HG03103 (cell line): Measurements from ENCODE around the gene PMEL.

Experiments
- ATAC-seq: cut with Tn5 transposase; IDR thresholded peaks from one replicate; pipeline ENCODE4 v1.9.1; 2021; ENCODE audit warnings: low read depth; ENCODE audit not compliant: unreplicated experiment

The PMEL gene

DNA sequence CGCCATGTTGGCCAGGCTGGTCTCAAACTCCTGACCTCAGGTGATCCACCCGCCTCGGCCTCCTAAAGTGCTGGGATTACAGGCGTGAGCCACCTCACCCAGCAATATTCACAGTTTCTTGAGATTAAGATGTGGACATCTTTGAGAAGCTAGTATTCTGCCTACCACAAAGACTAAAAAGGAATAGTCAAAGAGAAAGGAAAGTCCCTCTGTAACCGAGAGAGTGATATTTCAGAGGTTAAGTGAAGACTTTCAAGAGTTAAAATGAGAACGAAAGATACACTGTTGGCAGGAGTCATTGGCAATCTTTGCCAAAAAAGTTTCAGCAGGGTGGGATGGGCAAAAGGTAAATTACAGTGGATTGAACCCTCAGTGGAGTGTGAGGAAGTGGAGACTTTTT lies 19.3 kb downstream of the PMEL start:
- ATAC-seq, result no peak

DNA sequence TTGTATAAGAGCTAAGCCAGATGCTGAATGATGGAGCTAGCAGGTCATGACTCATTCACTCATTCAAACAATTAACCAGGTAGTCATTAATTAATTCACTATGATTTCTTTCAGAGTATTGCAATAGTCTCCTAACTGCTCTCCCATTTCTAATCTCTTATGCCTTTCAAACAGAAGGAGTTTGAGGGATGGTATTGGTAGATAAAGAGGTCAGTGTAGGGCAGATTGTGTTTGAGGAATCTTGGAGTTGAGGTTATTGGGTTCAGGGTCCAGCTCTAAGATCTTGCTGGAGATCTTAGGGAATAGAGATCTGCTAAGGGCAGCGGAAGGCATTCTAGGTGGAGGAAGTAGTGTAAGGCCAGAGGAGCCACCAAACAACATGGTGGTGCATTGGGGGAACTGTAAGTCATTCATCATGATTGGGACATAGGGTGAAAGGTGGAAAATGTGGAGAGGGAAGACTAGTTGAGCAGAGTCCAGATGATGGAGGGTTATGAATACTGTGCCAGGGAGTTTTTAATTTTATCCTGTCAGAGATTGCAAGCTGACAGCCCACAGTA lies 23.2 kb downstream of the PMEL start:
- no peak for ATAC-seq

DNA sequence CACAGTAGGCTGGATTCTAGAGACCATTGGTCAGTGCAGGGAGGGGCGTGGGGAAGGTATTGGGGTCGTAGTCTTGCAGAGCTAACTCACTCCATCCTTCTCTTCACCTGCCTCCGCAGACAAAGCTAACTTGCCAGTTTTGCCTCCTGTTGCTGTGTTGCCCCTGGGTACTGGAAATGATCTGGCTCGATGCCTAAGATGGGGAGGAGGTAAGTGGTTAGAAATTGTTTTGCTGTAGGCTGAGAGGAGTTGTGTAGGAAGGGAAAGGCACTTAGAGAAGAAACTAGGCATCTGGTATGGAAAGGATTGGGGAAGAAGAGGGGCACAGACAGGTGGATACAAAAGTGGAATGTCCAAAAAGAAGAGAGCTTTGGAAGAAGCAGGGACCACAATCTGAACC lies 23.8 kb downstream of the PMEL start:
- no peak for ATAC-seq

DNA sequence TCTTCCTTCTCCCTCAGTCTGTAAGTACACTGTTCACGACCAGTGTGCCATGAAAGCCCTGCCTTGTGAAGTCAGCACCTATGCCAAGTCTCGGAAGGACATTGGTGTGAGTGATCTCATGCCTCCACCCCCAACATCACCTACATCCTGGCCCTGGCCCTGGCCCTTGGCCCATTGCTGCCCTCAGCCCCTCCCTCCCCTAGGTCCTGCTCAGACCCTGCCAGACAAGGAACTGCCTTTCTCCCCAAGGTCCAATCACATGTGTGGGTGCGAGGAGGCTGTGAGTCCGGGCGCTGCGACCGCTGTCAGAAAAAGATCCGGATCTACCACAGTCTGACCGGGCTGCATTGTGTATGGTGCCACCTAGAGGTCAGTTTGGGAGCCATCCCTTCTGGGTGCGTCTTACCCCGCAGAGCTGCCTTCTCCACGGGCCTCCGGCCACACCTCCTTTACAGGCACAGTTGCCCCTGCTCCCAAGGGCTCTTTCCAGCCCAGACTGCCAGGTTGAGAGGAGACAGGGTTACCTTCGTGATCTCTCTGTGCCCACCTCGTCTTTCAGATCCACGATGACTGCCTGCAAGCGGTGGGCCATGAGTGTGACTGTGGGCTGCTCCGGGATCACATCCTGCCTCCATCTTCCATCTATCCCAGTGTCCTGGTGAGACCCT lies 25.6 kb downstream of the PMEL start:
- peak; percentile 91 for ATAC-seq

DNA sequence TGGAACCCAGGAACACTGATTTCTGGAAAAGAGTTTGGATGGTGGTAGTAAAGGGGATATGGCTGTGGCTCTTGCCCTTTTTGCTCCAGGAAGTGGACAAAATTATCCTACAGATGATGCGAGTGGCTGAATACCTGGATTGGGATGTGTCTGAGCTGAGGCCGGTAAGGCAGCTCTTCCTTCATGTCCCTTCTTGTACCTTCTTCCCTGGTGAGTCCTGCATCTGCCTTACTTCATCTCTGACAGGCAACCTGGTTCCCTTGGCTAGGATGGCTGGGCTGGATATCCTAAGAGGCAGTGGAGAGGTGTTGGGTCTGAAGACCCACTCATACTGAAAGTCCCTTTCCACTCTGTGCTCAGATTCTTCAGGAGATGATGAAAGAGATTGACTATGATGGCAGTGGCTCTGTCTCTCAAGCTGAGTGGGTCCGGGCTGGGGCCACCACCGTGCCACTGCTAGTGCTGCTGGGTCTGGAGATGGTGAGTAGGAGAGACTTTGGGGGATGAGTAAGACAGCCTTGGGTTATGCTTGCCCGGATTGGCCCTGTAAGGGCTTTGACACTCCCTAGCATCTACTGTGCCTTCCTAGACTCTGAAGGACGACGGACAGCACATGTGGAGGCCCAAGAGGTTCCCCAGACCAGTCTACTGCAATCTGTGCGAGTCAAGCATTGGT lies 26.9 kb downstream of the PMEL start:
- ATAC-seq, result no peak

DNA sequence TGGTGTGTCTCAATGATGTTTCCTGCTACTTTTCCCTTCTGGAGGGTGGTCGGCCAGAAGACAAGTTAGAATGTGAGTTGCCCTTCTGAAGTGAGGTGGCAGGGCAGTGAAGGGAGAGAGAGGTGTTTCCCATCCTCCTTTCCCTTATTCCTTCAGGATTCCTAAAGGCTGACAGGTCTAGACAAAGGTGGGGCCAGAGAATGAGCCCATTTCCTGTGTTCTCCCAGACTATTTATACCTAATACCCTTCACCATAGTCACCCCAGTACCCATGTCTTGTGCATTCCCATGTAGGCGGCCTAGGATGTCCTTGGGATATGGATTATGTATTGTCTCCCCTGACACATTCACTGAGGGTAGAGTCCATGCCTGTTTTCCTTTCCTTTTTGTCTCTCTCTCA lies 27.9 kb downstream of the PMEL start:
- no peak for ATAC-seq

DNA sequence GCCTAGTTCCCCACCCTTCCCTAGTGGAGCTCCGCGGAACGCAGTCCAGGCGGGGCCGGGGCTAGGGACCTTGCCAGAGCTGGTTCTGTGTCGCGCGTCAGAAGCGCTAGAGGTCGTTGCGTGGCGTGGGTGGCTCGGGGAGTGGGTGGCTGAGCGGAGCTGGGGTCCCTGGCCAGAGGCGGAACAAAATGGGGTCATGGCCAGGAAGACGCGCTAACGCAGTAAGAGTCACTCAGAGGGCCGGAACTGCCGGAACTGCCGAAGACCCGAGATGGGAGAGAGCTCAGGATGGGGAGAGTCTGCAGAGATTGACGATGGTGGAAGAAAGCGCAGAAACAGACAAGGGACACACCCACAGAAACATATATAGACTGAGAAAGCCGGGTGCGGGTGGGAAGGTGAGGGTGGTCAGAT lies 30.1 kb downstream of the PMEL start:
- no peak for ATAC-seq

DNA sequence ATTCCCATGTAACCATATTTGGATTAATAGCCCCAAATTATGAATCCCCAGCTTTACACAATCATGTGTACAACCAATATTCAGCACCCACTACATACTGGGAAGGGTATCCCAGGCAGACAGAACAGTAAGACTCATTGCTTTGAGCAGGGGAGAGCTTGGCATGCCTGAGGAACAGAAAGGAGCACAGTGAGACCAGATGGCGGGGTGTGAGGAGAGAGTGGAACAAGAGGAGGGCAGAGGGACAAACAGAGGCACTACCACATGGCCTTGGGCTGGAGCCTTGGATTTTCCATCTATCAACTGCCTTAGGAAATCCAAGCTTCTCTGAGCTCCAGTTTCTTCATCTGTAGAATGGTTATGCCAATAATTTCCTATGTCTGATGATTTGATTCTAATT lies 31.1 kb downstream of the PMEL start:
- no peak for ATAC-seq

DNA sequence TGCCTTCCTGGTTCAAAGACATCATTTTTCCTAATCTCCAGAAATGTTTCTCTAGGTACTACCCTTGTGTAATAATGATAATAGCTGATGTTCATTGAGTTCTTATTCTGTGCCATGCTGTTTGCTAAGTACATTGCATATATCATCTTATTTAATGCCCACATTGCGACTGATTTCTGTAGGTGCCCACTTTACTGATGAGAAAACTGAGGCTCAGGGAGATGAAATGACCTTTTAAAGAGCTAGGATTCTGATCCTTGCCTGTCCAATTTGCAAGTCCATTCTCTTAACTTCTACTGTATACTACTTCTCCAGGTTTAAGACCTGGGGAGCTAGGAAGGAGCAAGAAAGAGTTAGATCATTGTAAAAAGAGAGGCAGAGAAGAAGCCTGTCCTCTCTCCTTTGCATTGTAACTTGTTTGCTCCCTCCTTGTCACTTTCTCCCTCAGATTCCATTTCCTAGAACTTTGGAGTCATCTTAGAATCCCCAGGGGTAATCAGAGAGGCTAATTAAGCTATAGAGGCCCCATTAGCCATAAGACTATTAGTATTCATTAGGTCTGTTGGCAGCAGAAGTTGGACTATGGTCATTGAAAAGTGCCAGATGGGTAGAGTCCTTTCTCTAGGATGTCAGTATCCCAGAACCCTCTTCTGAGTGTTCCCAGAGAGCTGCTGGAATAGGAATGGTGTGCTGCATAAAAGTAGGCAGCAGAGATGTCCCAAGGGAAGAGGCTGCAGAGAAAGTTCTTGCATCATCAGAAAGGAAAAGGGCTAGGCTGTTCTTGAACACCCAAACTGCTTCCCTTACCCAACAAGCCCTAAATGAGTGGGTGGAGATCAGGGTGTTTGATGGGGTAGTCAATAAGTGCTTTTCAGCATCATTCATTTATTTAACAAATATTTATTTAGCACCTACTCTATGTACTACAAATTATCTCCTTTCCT lies 31.8 kb downstream of the PMEL start:
- ATAC-seq, result no peak

DNA sequence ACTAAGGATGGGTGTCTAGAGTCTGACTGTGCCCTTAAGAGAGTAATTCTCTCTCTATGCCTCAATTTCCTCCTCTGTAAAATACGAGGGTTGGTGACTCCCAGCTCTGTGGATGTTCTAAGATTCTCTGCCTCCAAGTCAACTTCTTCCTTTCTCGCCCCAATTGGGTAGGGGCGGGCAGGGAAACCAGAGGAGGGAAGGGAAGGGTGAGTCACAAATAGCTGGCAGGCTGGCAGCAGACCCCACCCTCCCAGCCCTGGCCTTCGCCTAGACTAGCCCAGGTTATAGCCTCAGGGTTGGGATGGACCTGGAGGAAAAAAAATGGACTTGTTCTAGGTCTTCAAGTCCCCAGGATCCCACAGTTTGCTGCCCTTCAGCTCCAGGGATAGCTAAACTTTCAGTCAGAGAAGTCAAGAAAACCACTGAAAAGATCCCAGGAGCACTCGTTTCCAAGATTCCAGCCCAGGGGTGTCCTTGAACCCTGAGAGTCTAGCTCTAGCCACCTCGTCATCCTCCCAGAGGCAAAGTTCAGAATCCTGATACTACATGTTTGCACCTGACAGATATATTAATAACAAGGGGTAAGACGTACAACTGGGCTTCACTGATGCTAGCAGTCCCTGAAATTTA lies 32.6 kb downstream of the PMEL start:
- ATAC-seq, result no peak

DNA sequence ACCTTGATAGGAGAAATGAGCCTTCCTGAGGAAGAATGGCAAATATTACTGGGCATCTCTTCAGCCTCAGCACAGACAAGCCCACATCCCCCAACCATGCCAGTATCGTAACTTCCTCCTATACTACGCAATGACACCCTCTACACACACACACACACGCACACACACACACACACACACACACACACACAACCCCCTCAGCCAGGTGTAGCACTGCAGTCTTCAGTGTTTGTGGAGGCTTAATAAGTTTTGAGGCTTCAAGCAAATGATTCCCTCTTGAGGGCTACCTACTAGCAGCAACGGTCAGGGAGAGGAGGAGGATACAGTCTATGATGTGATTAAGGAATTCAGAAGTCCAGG lies 33.3 kb downstream of the PMEL start:
- ATAC-seq, result no peak

DNA sequence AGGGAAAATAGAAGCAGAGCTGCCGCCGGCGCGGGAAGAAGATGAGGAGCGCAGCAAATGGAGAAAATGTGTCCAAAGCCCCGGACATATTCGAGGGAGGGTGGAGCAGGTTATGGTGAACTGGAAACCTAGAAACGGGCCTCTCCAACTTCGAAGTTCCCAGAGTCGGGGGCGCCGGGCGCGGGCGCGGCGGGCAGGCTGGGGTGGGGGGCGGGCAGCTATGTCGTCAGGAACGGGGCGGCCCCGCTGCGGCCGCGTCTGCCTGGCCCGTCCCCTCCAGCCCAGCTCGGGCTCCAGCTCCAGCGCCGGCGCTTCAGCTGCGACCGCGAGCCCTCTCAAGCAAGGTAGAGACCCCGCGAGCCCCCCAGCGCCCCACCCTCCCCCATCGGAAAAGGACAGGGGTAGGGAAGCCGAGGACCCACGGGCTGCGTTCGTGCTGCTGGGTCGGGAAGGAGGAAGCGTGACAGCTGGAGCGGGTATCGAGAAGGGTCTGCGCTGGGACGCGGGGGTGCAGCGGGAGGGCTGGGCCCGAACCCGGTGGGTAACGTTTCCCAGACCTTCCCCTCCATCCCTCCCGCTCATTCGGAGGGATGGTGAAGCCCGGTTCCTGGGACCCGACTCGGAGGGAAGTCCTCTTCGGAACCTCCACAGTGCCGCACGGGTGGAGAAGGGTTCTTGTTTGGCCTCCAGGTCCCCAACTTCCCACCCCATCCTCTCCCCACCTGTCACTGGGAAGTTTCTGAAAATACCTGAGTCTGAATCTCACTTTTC lies 33.9 kb downstream of the PMEL start:
- no peak for ATAC-seq

DNA sequence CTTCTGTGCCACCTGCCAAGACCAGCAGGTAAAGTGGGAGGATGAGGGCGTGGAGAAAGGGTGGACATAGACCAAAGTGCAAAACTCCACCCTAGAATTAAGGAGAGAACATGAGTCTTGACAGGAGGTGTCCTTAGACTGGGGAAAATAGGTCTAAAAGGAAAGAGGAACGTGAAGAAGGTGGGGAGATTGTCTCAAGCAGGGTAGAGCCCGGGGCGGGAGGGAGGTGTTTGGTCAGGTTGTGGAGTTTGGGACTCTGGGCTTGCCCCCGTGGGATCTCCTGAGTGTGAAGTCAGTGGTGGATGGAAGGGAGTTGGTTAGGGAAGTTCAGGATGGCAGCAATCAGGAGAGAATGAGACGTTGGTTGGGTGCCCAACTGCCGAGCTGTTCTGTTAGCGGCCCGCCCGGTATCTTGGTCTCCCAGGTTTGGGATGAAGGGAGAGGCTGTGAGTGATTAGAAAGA lies 34.5 kb downstream of the PMEL start:
- ATAC-seq, result no peak

DNA sequence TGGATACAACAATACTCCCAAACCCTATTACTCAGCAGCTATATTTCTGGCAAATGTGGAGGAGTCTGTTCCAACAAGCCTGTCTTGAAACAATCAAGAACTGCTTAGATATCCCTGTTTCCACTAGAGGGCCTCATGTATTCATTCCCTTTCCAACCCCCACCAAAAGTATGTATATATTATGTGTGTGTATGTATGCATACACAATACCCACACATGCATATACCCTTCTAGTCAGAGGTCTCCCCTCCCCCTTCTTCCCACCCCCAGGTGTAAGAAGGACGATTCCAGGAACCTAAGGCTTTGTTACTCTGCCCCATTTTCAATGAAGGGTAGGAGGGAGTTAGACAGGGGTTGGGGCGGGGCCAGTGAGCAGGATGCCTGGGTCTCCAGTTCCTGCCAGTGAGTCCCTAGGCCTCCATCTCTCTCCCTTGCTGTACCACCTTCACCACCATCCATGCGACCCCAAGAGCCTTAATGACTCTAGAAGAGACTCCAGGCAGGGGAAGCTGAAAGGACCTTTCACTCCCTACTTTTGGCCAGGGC lies 35.0 kb downstream of the PMEL start, which contains the start of gene DGKA:
Gene DGKA (plus strand): TSS at position 392 of the 546 bp plus-strand sequence. CDS start 5,342 bp downstream, outside the sequence.
- ATAC-seq, result no peak

DNA sequence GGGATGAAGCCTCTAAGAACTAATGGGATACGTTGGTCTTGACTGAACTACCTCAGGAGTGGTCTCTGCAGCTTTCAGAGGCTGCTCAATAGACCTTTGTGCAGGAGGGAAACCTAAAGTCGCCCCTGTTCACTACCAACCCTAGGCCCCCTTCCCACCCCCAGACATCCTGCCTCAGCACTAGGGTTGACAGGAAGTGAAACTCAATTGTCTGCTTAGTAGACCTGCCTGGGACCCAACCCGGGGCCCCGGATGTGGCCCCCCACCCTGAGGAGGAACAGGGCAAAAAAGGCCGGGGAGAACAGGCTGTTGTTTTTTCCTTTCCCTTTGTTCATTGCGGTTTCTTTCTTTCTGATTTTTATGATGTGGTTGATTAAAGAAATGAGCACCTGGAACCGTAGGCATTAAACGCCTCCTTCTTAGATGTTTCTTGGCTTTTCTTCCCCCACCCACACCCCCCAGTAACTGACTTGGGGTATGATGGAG lies 36.5 kb downstream of the PMEL start:
- peak; percentile 40 for ATAC-seq

DNA sequence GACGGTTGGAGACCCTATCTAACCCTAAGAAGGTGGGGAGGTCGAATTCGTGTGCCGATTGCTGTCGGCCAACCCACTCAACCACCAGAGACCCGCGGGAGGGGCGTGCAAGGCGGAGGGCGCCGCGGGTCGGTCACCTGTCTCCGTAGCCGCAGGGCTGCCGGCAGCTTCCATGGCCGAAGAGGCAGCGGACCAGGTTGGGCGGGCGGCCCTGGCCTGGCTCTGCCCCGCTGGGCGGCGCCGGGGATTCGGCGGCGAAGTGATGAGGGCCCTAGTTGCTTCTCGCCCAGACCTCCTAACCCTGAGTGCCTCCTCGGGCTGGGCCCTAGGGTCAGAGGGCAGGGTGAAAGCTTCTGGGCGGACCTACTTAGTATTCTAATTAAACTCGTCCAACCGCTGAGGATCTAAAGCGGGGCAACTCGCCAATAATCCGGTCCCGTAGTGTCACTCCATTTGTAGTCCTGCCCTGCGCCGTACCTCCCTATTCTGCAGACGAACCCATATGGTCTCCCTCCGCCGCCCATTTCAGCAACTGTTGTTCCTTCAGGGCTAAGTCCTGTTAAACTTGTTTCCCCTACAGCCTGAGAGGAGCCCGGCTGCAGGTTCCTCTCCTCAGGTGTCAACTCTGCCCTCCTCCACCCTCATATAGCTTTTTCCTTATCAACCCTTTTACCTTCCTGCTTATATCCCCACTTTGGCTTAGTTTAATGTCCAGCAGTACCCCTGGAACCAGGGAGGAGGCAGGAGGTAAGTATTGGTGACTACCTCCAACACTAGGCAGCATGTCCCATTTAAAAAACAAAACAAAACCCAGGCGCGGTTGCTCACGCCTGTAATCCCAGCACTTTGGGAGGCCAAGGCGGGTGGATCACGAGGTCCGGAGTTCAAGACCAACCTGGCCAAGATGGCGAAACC lies 38.0 kb downstream of the PMEL start, which contains the start of gene PYM1:
Gene PYM1 (minus strand): TSS at position 307 of the 915 bp plus-strand sequence. CDS start 133 bp downstream, at position 174.
- no peak for ATAC-seq

DNA sequence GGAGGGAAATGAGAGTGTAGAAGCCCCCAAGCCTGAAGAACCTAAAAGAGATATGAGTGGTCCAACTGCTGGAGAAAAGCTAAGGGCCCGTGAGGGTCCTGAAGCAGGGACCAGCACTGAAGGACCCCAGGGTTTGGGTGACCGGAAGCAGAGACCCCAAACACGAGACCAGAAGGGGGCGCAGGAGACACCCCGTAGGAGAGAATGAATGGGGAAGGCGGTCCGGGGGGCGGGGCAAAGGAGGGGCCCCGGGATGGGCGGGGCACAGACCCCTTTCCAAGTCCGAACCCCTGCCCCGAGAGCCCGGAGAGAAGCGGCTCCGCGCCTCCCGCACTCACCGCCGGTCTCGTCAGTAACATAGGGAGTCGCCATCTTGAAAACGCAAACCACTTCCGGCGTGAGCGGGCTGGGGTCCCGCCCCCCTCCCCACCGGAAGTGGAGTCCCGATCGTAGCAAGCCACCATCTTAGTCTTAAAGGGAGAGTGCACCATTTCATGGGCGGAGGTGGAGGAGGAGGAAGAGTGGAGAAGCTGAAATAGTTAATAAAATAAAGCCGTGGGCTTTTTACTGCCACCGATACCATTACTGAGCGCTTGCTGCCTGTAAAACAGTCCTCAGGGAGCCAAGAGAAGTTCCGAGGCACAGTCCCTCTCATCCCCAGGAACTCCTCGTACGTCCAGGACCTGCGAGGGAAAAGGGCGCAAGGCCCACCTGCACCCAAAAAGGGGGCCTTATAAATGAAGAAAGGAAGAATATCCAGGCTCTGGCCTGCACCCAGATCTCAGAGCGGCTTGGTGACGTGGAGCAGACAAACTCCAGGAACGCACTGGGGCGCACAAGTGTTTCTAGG lies 38.9 kb downstream of the PMEL start:
- peak; percentile 32 for ATAC-seq
